Right lobe of liver (tissue), 4 donors: Measurements from ENCODE around the gene GGT7.

Source experiments
- CTCF ChIP-seq, 4 donors: fragments of 200-600 bp in 3 of 4; fragments of 450-650 bp in 1 of 4; IDR thresholded peaks; one replicate each; pipeline versions ENCODE4 v1.5.1 to v1.8.0; 2016 to 2022; ENCODE audit warnings: antibody characterized with exemption in 4 of 4, mild to moderate bottlenecking in 2 of 4
- POLR2A ChIP-seq: fragments of 450-650 bp; IDR thresholded peaks from one replicate; pipeline ENCODE4 v1.6.1; 2017; ENCODE audit warnings: antibody characterized with exemption, mild to moderate bottlenecking
- donor health status: DM: no; HTN: no; CAD: no.
- donor health status: DM: no; HTN: no; CAD: no.
- donor health status: DM: no; HTN: yes; CAD: no.

- no peak for TF ChIP-seq CTCF (IDR thresholded peaks at IDR 0.05)
- TF ChIP-seq POLR2A, result no peak
Measured at GRCh38 chr20:34904202-34904621, 31.6 kb upstream of the GGT7 start.
